Stimulated activated CD4-positive, alpha-beta T cell treated with anti-CD3 and anti-CD28 coated beads, Interleukin-12 subunit alpha, Interleukin-12 subunit beta, amount 100 ng/mL, for 4 hours (primary cell): Measurements from ENCODE around the gene KREMEN1.

ENCODE experiments used
- DNase-seq: peaks from one replicate; pipeline ENCODE4 v3.0.0-alpha.2; 2020

Gene KREMEN1

GRCh38 chr22:29154364-29155048 is 81.7 kb downstream of the KREMEN1 start:
- peak; percentile 55 for DNase-seq

- DNase-seq = no peak
Observed at GRCh38 chr22:29155966-29156365, 83.1 kb downstream of the KREMEN1 start.

DNA sequence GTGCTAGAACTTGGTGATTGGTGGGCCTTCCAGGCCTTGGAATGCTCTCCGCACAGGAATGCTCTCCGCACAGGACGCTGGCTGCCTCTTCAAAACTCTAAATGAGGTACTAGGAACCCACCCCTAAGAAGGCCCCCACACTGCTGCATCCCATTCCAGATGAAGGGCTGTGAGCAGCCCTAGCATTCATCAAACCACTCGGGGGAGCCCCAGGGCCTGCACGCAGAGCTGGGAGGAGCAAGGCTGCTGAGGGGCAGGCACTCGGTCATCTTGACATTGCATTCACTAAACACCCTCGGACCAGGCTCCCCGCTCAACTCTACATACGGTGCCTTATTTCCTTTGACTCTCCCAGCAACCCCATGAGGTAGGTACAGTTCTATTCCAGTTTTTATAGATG is 83.7 kb downstream of the KREMEN1 start:
- DNase-seq = no peak

DNA sequence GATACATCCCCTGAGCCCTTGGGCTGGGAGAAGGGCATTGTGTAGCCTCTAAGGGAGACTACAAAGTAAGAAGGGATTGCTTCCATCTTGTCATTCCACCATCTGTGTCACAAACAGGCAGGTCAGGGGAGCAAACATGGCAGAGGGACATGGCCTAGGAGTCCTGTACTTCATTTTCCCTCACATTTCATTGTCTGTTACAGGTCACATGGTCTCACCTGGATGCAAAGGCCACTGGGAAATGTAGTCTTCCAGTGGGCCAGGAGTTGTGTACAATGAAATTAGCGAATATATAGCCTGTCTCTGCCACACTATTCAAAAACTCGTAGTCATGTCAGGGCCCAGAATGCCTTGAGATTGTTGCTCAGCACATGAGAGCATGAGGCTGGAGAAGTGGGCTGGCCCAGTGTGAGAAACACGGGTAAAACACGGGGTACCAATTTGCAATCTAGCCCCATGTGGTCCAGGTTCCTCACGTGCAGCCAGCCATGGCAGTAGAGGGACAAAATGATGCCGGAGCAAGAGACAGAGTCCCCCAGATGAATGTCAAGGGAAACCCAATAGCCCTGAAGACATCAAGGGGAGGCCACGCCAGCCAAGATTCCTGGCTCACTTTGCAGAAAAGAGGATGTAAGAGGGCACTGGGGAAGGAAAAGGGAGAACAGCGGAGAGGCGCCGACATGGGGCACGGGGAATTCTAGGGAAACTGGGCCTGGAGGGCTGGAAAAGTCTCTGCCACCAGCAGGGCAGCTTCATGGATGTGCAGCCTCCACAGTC is 85.1 kb downstream of the KREMEN1 start:
- DNase-seq = no peak

GRCh38 chr22:29158546-29158945 is 85.7 kb downstream of the KREMEN1 start:
- DNase-seq = no peak

DNA sequence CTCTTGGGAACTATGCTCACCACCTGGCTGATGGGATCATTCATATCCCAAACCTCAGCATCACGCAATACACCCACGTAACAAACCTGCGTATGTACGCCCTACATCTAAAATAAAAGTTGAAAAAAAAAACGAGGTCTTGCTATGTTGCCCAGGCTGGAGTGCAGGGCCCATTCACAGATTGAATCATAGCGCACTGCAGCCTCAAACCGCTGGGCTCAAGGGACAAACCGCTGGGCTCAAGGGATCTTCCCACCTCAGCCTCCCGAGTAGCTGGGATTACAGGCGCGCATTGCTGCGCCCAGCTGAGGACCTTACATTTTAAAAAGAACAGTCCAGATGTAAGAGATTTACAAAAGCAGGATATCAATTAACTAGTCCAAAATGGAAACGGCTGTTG is 91.0 kb downstream of the KREMEN1 start:
- DNase-seq = no peak

- DNase-seq = no peak
Observed at GRCh38 chr22:29165321-29166060, 92.7 kb downstream of the KREMEN1 start.

- no peak for DNase-seq
Observed at GRCh38 chr22:29166180-29166579, 93.3 kb downstream of the KREMEN1 start.

- peak; percentile 12 for DNase-seq
Observed at GRCh38 chr22:29167032-29167911, 94.4 kb downstream of the KREMEN1 start.

DNA sequence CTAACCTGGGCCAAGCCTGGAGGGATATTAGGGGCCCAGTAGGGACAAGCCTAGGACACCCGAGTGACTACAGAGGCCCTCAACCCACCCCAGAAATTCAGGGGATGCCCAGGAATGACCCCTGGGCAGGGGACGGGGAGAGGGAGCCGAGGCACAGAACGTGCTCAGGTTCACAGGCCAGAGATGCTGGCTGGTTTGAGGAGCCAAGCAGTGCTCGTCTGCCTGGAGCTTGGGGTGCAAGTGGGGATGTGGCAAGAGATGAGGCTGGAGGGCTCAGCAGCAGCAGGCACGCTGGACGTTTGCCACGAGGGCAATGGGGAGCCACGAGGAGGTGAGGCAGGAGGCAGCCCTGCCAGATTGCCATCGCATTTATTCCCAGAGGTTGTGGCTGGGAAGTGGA is 98.9 kb downstream of the KREMEN1 start:
- no peak for DNase-seq

DNA sequence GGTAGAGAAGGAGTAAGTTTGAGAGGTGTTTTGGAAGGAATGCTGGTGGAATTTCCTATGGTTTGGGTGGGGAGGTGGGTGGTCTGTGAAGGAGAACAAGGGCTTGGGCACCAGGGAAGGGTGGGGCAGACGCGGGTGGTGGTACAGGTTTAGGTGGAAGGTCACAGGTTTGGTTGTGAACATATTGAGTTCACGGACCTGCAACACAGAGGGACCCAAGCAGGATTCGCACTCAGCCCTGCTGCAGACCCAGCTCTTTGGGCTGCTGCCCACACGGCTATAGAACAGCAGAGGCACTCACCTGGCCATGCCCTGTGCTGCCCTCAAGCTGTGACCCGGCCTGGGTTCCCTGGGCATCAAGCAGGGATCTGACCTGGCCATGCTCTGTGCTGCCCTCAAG is 99.4 kb downstream of the KREMEN1 start:
- DNase-seq = no peak

DNA sequence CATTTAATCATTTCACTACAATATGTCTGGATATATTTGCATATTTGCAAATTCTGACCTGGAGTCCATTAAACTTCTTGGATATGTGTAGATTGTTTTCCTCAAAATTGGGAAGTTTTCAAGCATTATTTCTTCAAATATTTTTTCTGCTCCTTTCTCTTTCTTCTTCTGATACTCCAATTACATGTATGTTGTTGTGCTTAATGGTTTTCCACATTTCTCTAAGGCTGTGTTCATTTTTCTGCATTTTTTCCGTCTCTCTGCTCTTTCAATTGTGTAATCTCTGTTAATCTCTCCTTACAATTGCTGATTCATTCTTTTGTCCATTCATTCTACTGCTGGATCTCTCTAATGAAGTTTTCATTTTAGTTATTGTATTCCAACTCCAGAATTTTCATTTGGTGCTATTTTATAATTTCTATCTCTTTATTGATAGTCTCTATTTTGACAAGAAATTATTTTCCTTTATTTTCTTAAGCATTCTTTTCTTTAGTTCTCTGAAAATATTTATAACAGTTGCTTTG is 102.5 kb downstream of the KREMEN1 start:
- no peak for DNase-seq

DNA sequence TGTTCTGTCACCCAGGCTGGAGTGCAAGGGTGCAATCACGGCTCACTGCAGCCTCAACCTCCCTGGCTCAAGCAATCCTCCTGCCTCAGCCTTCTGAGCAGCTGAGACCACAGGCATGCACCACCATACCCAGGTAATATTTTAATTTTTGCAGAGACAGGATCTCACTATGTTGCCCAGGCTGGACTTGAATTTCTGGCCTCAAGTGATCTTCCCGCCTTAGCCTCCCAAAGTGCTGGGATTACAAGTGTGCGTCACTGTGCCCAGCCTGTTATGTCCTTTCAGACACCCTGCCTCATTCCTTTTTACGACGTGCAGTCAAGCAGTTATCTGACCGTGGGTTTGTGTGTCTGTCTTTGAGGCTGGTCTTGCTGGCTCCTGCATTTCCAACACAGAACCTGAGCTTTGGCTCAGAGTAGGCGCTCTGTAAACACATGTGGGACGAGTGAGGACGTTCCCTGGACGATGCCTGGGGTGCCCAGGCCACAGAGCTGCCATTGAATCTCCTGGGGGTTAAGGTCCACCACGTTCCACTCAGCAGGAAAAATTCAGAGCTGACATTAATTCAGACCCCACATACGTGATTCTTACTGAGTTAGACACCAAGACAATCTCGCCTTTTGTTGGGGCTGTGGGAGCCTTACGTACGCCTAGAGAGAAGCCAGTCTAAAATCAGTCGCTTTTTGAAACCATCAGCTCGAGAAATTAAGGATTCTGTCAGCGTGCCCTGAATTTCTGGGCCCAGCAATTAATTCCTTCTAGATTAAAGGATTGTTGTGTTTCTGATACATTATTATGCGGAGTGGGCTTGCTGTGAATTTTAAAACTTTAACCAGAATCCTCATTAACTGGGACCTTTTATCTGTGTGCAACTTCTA is 111.4 kb downstream of the KREMEN1 start:
- no peak for DNase-seq

DNA sequence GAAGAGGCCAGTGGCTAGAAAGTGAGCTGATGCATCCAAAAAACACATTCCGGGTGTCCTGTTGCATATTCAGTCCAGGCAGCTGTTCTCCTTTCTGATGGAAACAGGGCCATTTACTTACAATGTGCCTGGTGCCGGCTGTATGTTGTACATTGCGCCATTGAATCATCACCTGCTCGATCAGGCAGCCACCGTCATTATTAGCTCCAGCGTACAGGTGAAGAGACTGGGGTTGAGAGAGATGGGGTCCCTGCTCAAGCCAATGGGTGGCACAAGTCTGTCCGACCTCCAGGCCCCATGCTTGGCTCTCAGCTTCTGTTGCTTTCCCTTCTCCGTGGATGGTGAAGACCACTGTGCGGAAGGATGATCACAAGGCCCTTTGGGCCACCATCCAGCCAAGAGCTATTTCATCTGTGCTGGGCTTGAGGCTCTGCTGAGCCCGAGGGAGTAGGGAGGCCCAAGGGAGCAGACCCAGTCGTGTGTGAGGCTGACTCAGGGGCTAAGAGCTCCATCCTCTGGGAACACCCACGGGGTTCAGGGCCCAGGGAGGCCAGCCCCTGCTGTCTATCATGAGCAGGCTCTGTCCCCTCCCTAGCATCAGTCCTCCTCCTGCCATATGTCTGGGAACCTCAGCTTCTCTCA is 112.1 kb downstream of the KREMEN1 start:
- no peak for DNase-seq

- no peak for DNase-seq
Observed at GRCh38 chr22:29186302-29186701, 113.5 kb downstream of the KREMEN1 start.

DNA sequence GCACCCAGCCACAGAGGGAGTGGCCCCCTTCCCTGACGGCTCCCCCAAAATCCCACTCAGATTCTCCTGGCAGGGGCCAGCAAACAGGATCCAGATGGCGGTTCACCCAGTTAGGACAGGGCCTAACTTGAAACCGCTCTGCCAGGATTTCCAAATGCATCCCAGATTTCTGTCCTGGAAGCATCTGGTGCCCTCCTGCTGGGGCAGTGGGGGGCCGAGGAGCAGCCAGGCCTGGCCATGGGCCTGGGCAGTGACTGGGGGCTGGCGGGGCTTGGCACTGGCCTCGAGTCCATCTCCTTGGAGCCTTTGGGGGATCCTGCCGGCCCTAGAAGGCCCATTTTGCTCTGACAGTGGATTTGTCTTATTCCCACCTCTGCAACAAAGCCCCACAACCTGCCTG is 115.0 kb downstream of the KREMEN1 start:
- no peak for DNase-seq

DNA sequence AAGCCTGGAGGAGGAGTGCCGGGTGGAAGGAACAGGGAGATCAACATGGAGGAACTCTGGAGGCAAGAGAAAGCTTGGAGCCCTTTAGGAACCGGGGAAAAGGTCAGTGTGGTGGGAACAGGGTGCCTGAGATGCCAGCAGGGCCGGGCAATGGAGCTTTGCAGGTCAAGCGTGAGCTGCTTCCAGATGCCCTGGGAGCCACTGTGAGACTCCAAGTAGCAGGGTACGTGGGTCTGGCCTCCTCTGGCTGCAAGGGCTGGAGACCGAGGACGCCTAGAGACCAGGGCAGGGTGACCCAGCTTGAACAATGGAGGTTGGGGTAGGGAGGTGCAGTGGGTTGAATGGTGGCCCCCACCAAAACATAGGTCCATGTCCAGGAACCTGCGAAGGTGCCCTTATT is 117.2 kb downstream of the KREMEN1 start:
- DNase-seq = no peak

DNA sequence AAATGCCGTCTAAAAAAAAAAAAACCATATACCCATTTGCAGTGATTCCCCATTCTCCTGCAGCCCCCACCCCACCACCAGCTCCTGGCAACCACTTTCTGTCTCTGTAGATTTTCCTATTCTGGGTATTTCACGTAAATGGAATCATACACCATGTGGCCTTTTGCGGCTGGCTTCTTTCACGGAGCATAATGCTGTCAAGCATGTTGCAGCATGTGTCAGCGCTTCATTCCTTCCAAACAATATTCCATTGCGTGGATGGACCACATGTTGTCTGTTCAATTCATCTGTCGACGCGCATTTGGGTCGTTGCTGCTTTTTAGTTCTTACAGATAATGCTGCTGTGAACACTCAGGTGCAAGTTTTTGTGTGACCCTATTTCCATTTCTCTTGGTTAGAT is 118.1 kb downstream of the KREMEN1 start:
- DNase-seq = no peak

DNA sequence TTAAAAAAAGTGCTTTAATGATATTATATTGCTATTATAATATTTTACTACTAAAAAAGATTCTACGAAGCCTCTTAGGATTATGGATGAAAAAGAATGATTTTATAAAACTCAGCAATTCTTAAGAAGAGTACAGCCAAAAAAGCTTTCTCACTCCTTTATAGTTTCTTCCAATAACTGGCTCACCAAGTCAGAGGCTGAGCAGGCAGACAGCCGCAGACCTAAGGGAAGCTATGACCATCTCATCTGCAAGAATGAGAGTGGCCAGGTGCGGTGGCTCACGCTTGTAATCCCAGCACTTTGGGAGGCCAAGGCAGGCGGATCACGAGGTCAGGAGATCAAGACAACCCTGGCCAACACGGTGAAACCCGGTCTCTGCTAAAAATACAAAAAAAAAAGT is 120.2 kb downstream of the KREMEN1 start:
- no peak for DNase-seq

GRCh38 chr22:29194184-29194583 is 121.3 kb downstream of the KREMEN1 start:
- no peak for DNase-seq
